Subcutaneous abdominal adipose tissue (tissue), 5 donors: ENCODE results near the gene THRAP3.
"Not testable (repeated sequence)": the region's sequence is repeated elsewhere in the genome, so short reads cannot be mapped to it uniquely, and the experiment has no call there.

Experiments used
- H3K27ac ChIP-seq: one replicate; pipeline ENCODE4 v1.7.0; 2013; ENCODE audit warnings: low read depth, mild to moderate bottlenecking, inconsistent platforms, low read length, moderate library complexity
- H3K27me3 ChIP-seq, 5 donors: one replicate each; pipeline ENCODE4 v1.7.0; 2013; ENCODE audit warnings: low read length in 5 of 5, inconsistent platforms in 1 of 5; ENCODE audit not compliant: control insufficient read depth in 5 of 5, insufficient read depth in 4 of 5
- H3K36me3 ChIP-seq, 5 donors: one replicate each; pipeline ENCODE4 v1.7.0; 2013; ENCODE audit warnings: low read length in 5 of 5; ENCODE audit not compliant: control insufficient read depth in 5 of 5, insufficient read depth in 5 of 5
- H3K4me1 ChIP-seq, 5 donors: one replicate each; pipeline ENCODE4 v1.7.0; 2013; ENCODE audit warnings: low read length in 5 of 5, mild to moderate bottlenecking in 3 of 5, moderate library complexity in 1 of 5; ENCODE audit not compliant: control insufficient read depth in 5 of 5, insufficient read depth in 5 of 5
- H3K4me3 ChIP-seq, 5 donors: one replicate each; pipeline ENCODE4 v1.7.0; 2013; ENCODE audit warnings: low read length in 5 of 5, low read depth in 1 of 5
- H3K9ac ChIP-seq, 5 donors: one replicate each; pipeline ENCODE4 v1.7.0; 2013; ENCODE audit warnings: low read length in 5 of 5, mild to moderate bottlenecking in 4 of 5, moderate library complexity in 3 of 5
- H3K9me3 ChIP-seq, 5 donors: one replicate each; pipeline ENCODE4 v1.7.0; 2013; ENCODE audit warnings: low read length in 5 of 5; ENCODE audit not compliant: control insufficient read depth in 5 of 5
- donor health status: healthy.
- donor health status: healthy.
- donor health status: healthy.
- donor health status: healthy.
- donor health status: healthy.

The THRAP3 gene

GRCh38 chr1:36223381-36223995 lies 755 bp upstream of the THRAP3 start:
- H3K27me3 ChIP-seq, result no peaks in the 10 kb centered on the region
- peak overlapping the region; percentile 72 to 97 (median 93) for H3K4me3 ChIP-seq
- H3K27ac ChIP-seq, result peak overlapping the region; percentile 99
- peaks cover 8 to 44% (median 35%) of the 10 kb centered on the region in 5 donors for H3K4me1 ChIP-seq
- peaks cover 0 to 6% (median 4%) of the 10 kb centered on the region in 5 donors for H3K36me3 ChIP-seq
- peak overlapping the region; percentile 69 to 95 (median 87) for H3K9ac ChIP-seq
- no peaks in the 10 kb centered on the region for H3K9me3 ChIP-seq

GRCh38 chr1:36224537-36225282 lies 467 bp downstream of the THRAP3 start:
- Histone ChIP-seq H3K9me3 (no peaks in the 10 kb centered on the region), H3K4me3 (peak overlapping the region; percentile 85 to 97 (median 93)), H3K4me1 (peaks cover 8 to 44% (median 35%) of the 10 kb centered on the region in 5 donors), H3K9ac (peak overlapping the region; percentile 94 to 99 (median 97)), H3K36me3 (peaks cover 0 to 13% (median 4%) of the 10 kb centered on the region in 5 donors), H3K27ac (peak overlapping the region; percentile 99), H3K27me3 (no peaks in the 10 kb centered on the region)

DNA sequence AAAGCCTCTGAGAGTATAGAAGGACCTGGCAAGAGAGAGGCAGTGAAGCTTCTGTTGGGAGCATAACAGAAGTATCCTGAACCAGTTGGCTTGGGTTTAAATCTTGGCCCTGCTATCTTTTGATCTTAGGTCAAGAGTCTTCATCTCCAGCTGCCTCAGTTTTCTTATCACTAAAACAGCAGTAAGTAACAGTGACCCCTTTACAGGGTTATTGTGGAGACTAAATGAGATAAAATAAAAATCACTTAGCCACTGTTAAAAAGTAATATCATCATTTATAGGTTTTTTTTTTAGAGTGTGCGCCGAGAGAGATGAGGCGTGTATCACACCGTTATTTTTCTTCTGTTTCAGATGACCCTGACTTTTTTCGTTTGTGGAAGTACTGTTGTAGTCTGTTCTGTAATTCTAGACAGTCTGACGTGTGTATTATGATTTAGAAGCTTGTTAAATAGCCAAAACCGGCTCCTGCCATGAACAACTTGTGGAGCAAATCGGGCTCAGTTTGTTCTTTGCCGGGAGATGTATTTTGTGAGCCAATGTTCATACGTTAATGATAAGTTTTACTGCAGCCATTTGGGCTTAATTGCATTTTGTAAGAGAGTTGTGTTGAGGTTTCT lies 1.1 kb downstream of the THRAP3 start:
- peak overlapping the region; percentile 85 to 97 (median 93) for H3K4me3 ChIP-seq
- H3K9ac ChIP-seq, result peak overlapping the region; percentile 94 to 99 (median 97)
- H3K4me1 ChIP-seq, result peaks cover 8 to 45% (median 35%) of the 10 kb centered on the region in 5 donors
- peaks cover 0 to 18% (median 4%) of the 10 kb centered on the region in 5 donors for H3K36me3 ChIP-seq
- no peaks in the 10 kb centered on the region for H3K9me3 ChIP-seq
- H3K27ac ChIP-seq, result peak overlapping the region; percentile 99
- H3K27me3 ChIP-seq, result no peaks in the 10 kb centered on the region

- Histone ChIP-seq H3K36me3 (peaks cover 6 to 40% (median 17%) of the 10 kb centered on the region in 5 donors), H3K4me1 (peaks cover 6 to 49% (median 44%) of the 10 kb centered on the region in 5 donors)
- not testable (repeated sequence) for H3K27me3 ChIP-seq, H3K9me3 ChIP-seq, H3K9ac ChIP-seq, H3K27ac ChIP-seq, H3K4me3 ChIP-seq
Measured at GRCh38 chr1:36230279-36230678, 6.0 kb downstream of the THRAP3 start.

DNA sequence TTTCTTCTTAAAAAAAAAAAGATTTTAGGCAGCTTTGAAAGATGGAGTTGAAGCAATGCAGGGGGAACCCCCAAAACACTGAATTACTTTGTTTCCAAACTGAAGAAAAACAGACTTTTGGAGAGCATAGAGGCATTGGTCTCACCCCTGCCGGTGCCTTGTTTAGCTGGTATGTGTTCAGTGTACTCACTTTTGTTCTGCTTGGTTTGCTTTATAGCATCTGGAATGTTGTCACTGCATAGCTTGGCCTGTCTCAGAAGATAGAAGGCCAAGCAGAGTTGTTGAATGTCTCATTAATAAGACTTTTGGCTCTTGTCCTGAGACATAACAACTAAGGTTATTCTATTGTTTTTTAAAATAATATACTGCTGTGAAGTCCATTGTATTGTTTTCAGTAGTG lies 6.9 kb downstream of the THRAP3 start:
- no peak overlapping the region for H3K4me3 ChIP-seq
- no peaks in the 10 kb centered on the region for H3K27me3 ChIP-seq
- H3K9me3 ChIP-seq, result no peaks in the 10 kb centered on the region
- no peak overlapping the region for H3K9ac ChIP-seq
- peaks cover 7 to 40% (median 17%) of the 10 kb centered on the region in 5 donors for H3K36me3 ChIP-seq
- H3K27ac ChIP-seq, result no peak overlapping the region
- H3K4me1 ChIP-seq, result peaks cover 1 to 45% (median 36%) of the 10 kb centered on the region in 5 donors

- H3K4me3 ChIP-seq, result no peak overlapping the region
- peaks cover 0 to 38% (median 30%) of the 10 kb centered on the region in 5 donors for H3K4me1 ChIP-seq
- H3K36me3 ChIP-seq, result peaks cover 6 to 39% (median 17%) of the 10 kb centered on the region in 5 donors
- H3K27ac ChIP-seq, result no peak overlapping the region
- no peaks in the 10 kb centered on the region for H3K27me3 ChIP-seq
- H3K9ac ChIP-seq, result peak overlapping the region in 2 of 5 donors; percentile 20 to 35
- H3K9me3 ChIP-seq, result no peaks in the 10 kb centered on the region
Measured at GRCh38 chr1:36232212-36233095, 8.2 kb downstream of the THRAP3 start.

- no peaks in the 10 kb centered on the region for H3K9me3 ChIP-seq
- no peak overlapping the region for H3K9ac ChIP-seq
- no peak overlapping the region for H3K4me3 ChIP-seq
- H3K27me3 ChIP-seq, result no peaks in the 10 kb centered on the region
- H3K36me3 ChIP-seq, result peaks cover 3 to 20% (median 10%) of the 10 kb centered on the region in 5 donors
- H3K4me1 ChIP-seq, result peaks cover 5 to 40% (median 30%) of the 10 kb centered on the region in 5 donors
- H3K27ac ChIP-seq, result peak overlapping the region; percentile 17
Measured at GRCh38 chr1:36236302-36236701, 12.1 kb downstream of the THRAP3 start.

DNA sequence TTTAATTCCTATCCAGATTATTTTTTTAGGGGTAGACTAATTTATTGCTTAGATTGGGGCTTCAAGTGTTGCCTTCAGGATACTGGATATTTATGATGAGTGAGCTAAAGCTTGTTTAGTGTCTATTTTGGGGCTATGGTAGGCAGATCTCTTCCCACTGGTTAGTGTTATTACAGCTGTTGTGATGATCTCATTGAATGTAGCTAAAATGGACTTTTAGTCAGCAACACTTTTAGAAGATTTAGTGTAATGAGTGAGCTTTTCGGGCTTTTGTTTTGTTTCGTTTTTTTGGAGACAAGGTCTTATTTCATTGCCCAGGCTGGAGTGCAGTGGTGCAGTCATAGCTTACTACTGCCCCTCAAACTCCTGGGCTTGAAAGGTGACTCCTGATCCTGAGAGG lies 14.2 kb downstream of the THRAP3 start:
- Histone ChIP-seq H3K4me1 (peaks cover 5 to 31% (median 21%) of the 10 kb centered on the region in 5 donors), H3K36me3 (peaks cover 0 to 19% (median 9%) of the 10 kb centered on the region in 5 donors), H3K4me3 (no peak overlapping the region), H3K27me3 (no peaks in the 10 kb centered on the region), H3K27ac (no peak overlapping the region), H3K9me3 (no peaks in the 10 kb centered on the region), H3K9ac (no peak overlapping the region)

GRCh38 chr1:36239941-36240637 lies 15.8 kb downstream of the THRAP3 start:
- Histone ChIP-seq H3K27ac (peak overlapping the region; percentile 26), H3K4me1 (peaks cover 5 to 32% (median 25%) of the 10 kb centered on the region in 5 donors), H3K4me3 (peak overlapping the region in 1 of 5 donors; percentile 7), H3K9me3 (no peaks in the 10 kb centered on the region), H3K9ac (peak overlapping the region in 2 of 5 donors; percentile 30 to 46), H3K27me3 (no peaks in the 10 kb centered on the region), H3K36me3 (peaks cover 0 to 14% (median 9%) of the 10 kb centered on the region in 5 donors)
